Hypothalamus (tissue), 51 donors: ENCODE data around the gene GHDC.
"Not testable (repeated sequence)": the region's sequence is repeated elsewhere in the genome, so short reads cannot be mapped to it uniquely, and the experiment has no call there.

ENCODE experiments used
- DNase-seq, 51 donors: peaks; one replicate each; lab custom pipeline; 2025; lab: John Stamatoyannopoulos, UW

Gene GHDC

GRCh38 chr17:42193969-42194899 lies at the start of gene GHDC:
Gene GHDC (minus strand): TSS chr17:42194494. CDS start chr17:42193581, 913 bp downstream.
- peak; percentile 32 to 93 (median 77) for DNase-seq

GRCh38 chr17:42243493-42243982 lies 49.2 kb upstream of the GHDC start:
- no peak for DNase-seq

- no peak for DNase-seq
These were observed 47.6 kb upstream of the GHDC start for GRCh38 chr17:42241871-42242270.

GRCh38 chr17:42240863-42241262 lies 46.6 kb upstream of the GHDC start:
- not testable (repeated sequence) for DNase-seq

GRCh38 chr17:42240201-42240600 lies 45.9 kb upstream of the GHDC start:
- DNase-seq: no peak

GRCh38 chr17:42239576-42239975 lies 45.3 kb upstream of the GHDC start:
- DNase-seq: not testable (repeated sequence)

GRCh38 chr17:42236760-42237159 lies 42.5 kb upstream of the GHDC start:
- no peak for DNase-seq

- DNase-seq: no peak
These were observed 39.7 kb upstream of the GHDC start for GRCh38 chr17:42233994-42234393.

GRCh38 chr17:42233156-42233555 lies 38.9 kb upstream of the GHDC start:
- no peak for DNase-seq

GRCh38 chr17:42230225-42230624 lies 35.9 kb upstream of the GHDC start:
- DNase-seq: no peak

GRCh38 chr17:42227849-42228700 lies 33.8 kb upstream of the GHDC start:
- DNase-seq: no peak

- no peak for DNase-seq
These were observed 31.4 kb upstream of the GHDC start for GRCh38 chr17:42225646-42226045.

GRCh38 chr17:42224651-42225050 lies 30.4 kb upstream of the GHDC start:
- DNase-seq: no peak

- DNase-seq: peak in 14 of 51 donors; percentile 1 to 43 (median 14)
These were observed 27.8 kb upstream of the GHDC start for GRCh38 chr17:42221886-42222745.

- DNase-seq: not testable (repeated sequence)
These were observed 25.0 kb upstream of the GHDC start for GRCh38 chr17:42219280-42219679.

GRCh38 chr17:42214156-42214555 lies 19.9 kb upstream of the GHDC start:
- DNase-seq: no peak

- DNase-seq: no peak
These were observed 18.1 kb upstream of the GHDC start for GRCh38 chr17:42212382-42212781.

GRCh38 chr17:42211921-42212341 lies 17.6 kb upstream of the GHDC start:
- DNase-seq: peak in 44 of 51 donors; percentile 9 to 86 (median 54)

GRCh38 chr17:42210046-42210445 lies 15.8 kb upstream of the GHDC start:
- DNase-seq: no peak

- DNase-seq: not testable (repeated sequence)
These were observed 11.9 kb upstream of the GHDC start for GRCh38 chr17:42206153-42206612.
